Measurements from ENCODE around the gene EXOC4.

Gene EXOC4

DNA sequence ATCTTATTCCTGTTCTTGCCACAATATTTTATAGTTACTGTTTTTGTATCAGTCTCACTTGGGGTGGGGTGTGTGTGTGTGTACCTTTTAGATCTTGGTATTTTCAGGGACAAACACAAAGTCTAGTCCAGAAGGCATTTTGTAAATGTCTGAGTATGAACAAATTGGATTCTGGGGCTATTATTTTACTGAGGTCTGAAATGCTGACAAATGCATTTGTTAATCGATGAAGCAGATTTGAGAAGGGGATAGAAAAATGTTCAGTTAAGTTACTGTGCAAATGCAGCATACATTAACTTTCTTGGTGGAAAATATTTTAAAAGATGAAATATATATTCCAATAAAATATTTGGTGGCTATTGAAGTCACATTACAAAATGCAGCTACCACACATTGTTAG is 267.4 kb downstream of the EXOC4 start:
- H3K27ac ChIP-seq = no peak overlapping the region
- POLR2A ChIA-PET (ENCODE audit: low non-redundant PET) = no interaction called here
- TF ChIP-seq, protein P1, sequence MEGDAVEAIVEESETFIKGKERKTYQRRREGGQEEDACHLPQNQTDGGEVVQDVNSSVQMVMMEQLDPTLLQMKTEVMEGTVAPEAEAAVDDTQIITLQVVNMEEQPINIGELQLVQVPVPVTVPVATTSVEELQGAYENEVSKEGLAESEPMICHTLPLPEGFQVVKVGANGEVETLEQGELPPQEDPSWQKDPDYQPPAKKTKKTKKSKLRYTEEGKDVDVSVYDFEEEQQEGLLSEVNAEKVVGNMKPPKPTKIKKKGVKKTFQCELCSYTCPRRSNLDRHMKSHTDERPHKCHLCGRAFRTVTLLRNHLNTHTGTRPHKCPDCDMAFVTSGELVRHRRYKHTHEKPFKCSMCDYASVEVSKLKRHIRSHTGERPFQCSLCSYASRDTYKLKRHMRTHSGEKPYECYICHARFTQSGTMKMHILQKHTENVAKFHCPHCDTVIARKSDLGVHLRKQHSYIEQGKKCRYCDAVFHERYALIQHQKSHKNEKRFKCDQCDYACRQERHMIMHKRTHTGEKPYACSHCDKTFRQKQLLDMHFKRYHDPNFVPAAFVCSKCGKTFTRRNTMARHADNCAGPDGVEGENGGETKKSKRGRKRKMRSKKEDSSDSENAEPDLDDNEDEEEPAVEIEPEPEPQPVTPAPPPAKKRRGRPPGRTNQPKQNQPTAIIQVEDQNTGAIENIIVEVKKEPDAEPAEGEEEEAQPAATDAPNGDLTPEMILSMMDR (conservative IDR thresholded peaks at IDR 0.05; ENCODE audit: low read depth) = no peak
- no peak for DNase-seq (ENCODE audit: low spot score)
- CTCF ChIA-PET = no interaction called here

DNA sequence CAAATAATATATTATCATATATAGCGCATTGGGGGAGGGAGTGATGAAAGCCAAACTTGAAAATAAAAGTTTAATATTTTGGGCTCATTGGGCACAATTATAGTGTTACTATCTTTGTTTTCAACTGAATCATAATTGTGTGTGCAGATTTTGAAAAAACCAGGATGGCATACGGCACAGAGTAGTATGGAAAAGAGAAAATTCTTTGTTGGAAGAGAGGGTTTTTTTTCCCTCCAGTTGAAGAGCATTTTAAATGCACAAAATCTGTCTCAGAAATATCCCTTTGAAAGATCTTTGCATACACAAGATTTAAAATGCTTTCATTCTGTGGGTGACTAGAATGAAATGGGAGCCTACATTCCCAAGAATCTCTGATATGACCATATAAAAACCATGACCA is 269.6 kb downstream of the EXOC4 start:
- no peak overlapping the region for H3K27ac ChIP-seq
- TF ChIP-seq, protein P1 (conservative IDR thresholded peaks at IDR 0.05; ENCODE audit: low read depth) = no peak
- CTCF ChIA-PET = interaction anchor here (0.6 kb wide), 1 partner anchor 30 kb away, joined by 3 read pairs; no protein-coding TSS in a partner anchor
- no peak for DNase-seq (ENCODE audit: low spot score)
- POLR2A ChIA-PET (ENCODE audit: low non-redundant PET) = no interaction called here

DNA sequence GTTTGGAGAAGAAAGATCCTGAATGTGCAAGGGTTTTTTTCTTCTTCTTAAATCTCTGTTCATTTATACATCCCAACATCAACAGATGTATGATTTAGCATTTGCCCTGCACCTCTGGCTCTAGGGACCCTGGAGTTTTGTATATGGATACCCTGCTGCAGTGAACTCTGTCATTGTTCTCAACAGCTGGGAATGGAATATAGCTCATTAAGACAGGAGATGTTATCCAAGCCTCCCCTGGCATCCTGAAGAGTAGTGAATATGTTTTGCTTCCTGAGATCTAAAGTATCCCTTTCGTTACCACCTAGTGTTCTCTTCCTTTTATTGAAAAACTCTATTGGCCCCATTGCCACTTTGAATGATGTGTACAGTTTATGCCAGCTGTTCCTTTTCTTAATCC is 275.9 kb downstream of the EXOC4 start:
- TF ChIP-seq, protein P1 (conservative IDR thresholded peaks at IDR 0.05; ENCODE audit: low read depth) = no peak
- CTCF ChIA-PET = interaction anchor here (0.6 kb wide), 1 partner anchor 687 kb away, joined by 3 read pairs; no protein-coding TSS in a partner anchor
- no peak overlapping the region for H3K27ac ChIP-seq
- no peak for DNase-seq (ENCODE audit: low spot score)
- POLR2A ChIA-PET (ENCODE audit: low non-redundant PET) = no interaction called here

DNA sequence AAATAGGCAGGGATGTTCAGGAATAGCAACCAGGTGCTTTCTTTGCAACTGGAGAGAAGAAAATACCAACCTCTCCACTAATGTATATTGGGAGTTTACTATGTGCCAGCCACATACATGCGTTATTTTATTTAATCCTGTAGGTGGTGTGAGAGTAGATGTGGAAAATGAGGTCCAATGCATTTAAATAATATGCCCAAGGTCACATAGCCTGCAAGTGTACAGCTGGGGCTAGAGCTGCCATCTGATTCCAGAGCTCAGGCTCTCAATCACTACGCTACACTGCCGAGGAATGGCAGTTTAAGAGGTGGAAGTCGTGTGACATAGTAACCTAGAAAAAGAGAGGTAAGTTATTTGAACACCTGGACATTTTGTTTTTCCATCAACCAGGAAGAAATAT is 277.0 kb downstream of the EXOC4 start:
- ChIA-PET CTCF (no interaction called here), POLR2A (ENCODE audit: low non-redundant PET) (no interaction called here)
- TF ChIP-seq, protein P1 (conservative IDR thresholded peaks at IDR 0.05; ENCODE audit: low read depth) = no peak
- H3K27ac ChIP-seq = no peak overlapping the region
- DNase-seq (ENCODE audit: low spot score) = no peak

DNA sequence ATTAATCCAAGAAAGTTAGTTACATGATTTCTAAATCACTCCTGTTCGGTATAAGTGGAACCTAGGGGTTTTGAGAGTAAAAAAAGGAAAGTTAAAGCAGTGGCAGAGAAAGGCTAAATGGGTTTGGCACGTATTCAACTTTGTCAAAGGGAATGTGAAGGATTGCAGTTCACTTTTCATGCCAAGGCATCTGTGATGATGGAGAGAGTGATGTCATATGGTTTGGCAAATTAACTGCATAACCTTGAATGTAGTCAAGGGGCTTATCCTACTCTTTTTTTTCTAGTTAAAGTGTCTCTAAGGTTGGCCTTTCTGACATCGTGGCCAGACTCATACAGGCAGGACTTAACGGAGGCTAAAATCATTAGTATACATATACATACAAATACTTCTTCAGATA is 277.8 kb downstream of the EXOC4 start:
- DNase-seq (ENCODE audit: low spot score) = no peak
- no peak overlapping the region for H3K27ac ChIP-seq
- CTCF ChIA-PET = no interaction called here
- POLR2A ChIA-PET (ENCODE audit: low non-redundant PET) = no interaction called here
- TF ChIP-seq, protein P1 (conservative IDR thresholded peaks at IDR 0.05; ENCODE audit: low read depth) = no peak

DNA sequence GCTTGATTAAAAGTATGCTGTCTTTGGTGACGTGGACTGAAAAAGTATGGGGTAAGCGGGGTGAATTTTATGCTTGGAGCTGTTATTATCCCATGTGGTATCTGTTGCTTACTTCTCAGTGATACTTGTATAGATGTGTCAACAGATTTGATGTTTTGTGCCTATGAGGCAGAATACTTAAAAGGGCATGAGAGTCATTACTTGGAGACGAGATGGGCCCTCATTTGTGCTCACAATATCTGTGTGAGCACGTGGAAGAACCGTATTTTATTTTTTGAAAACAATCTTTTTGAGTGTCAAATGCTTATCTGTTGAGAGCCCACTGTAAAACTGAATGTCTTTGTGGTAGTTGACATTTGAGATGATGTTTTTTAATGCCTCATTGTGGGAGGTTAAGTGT is 281.9 kb downstream of the EXOC4 start:
- no peak for DNase-seq (ENCODE audit: low spot score)
- ChIA-PET POLR2A (ENCODE audit: low non-redundant PET) (no interaction called here), CTCF (no interaction called here)
- TF ChIP-seq, protein P1 (conservative IDR thresholded peaks at IDR 0.05; ENCODE audit: low read depth) = no peak
- no peak overlapping the region for H3K27ac ChIP-seq

DNA sequence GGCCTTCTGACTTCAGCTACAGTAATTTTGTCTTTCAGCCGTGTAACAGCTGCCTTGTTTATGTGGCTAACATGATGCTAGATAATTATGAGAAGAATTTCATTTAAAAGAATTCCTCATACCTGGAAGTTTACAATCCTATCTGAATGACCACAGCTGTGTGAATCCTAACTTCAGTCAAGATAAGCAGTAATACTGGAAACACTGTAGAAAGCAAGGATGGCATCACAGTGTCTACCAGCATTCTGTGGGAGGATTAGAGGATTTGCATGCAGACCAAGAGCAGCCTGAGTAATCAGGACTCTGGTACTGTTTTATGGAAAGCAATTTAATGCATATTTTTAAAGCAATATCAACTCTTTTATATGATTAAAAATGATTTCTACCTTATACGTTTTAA is 282.4 kb downstream of the EXOC4 start:
- ChIA-PET POLR2A (ENCODE audit: low non-redundant PET) (no interaction called here), CTCF (no interaction called here)
- no peak for DNase-seq (ENCODE audit: low spot score)
- TF ChIP-seq, protein P1 (conservative IDR thresholded peaks at IDR 0.05; ENCODE audit: low read depth) = no peak
- no peak overlapping the region for H3K27ac ChIP-seq

Data from RWPE1 (cell line).